Measurements from ENCODE around the gene GALP.
A peak's percentile ranks its signal among the peaks of the same experiment; 100 is the strongest.
"Not testable (repeated sequence)": the region's sequence is repeated elsewhere in the genome, so short reads cannot be mapped to it uniquely, and the experiment has no call there.

Gene GALP

DNA sequence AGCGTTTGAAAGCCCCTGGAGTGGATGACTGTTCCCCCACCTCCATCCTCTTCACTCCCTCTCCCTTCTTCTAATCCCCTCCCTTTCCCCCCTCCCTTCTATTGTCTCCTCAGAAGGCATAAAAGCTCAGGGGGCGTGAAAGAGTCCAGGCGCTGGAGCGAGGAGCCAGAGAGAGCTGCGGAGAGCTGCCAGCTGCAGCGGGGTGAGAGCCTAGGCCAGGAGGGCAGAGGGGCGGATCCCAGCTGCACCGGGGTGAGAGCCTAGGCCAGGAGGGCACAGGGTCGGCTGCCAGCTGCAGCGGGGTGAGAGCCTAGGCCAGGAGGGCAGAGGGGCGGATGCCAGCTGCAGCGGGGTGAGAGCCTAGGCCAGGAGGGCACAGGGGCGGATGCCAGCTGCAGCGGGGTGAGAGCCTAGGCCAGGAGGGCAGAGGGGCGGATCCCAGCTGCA is at the start of gene GALP:
Gene GALP, plus strand, starts transcription at position 148 of the 447 bp plus-strand sequence. CDS start 1,101 bp downstream, outside the sequence.
- not testable (repeated sequence) for DNase-seq (ENCODE audit: low read depth in 1 of 2, low spot score in 1 of 2)

DNA sequence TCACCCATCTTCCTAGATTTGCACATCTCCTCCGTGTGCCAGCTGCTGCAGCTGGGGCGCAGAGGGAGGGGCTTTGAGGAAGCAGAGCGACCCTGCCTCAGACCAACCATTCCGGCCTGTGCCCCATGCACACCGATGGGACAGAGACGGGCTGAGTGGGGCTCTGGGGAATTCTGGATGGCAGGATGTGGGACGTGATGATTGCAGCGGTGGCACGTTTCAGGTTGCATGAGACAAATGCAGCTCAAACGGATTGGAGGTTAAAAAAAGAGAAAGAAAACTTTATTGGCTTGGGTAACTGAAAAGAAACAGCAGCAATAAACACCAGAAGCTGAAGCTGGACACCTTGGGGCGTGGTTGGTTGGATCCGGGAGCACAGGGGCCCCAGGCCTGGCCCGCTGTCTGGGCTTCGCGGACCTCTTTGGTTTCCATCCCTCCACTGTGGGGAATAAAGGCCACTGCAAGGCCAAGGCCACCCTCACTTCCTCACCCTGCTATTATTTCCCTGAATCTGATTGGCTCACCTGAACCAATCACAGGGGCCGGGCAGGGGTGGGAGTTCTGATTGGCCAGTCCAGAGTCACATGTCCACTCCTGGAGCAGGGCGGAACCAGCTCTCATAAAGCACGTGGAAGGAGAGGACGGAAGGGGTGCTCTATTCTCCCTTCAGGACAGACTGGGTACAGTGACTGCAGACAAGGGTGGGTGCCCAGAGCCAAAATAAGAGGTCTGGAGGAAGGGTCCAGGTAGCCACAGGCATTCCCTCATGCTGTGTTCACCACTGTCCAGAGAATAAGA is 48.6 kb upstream of the GALP start:
- no peak for DNase-seq (ENCODE audit: low read depth in 1 of 2, low spot score in 1 of 2)

DNA sequence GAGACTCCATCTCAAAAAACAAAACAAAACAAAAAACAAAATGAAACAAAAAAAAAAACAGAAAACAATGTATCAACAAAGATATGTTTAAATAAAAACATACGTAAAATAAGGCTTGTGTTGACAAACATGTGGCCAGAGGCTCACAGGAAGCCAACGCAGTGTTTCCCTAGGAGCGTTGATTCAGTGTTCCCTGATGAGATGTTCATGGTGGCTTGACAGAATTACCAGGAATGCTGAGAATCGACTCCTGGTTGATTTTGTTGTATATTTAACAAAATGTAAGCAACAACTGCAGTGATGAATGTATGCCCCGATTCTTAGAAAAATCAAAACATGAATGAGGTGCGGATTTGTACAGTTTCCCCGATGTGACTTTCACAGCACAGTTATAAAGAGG is 45.8 kb upstream of the GALP start:
- DNase-seq (ENCODE audit: low read depth in 1 of 2, low spot score in 1 of 2) = no peak

DNA sequence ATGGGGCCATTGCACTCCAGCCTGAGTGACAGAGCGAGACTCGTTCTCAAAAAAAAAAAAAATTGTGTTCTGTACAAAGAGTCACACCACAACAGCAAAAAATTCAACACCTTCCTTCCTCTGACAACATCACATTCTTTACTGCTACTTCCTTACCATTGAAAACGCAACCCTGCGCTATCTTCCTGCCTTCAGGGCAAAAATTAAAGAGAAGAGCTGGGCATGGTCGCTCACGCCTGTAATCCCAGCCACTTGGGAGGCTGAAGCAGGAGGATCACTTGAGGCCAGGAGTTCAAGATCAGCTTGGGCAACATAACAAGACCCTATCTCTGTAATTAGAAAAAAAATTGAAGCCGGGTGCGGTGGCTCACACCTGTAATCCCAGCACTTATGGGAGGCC is 44.2 kb upstream of the GALP start:
- no peak for DNase-seq (ENCODE audit: low read depth in 1 of 2, low spot score in 1 of 2)

DNA sequence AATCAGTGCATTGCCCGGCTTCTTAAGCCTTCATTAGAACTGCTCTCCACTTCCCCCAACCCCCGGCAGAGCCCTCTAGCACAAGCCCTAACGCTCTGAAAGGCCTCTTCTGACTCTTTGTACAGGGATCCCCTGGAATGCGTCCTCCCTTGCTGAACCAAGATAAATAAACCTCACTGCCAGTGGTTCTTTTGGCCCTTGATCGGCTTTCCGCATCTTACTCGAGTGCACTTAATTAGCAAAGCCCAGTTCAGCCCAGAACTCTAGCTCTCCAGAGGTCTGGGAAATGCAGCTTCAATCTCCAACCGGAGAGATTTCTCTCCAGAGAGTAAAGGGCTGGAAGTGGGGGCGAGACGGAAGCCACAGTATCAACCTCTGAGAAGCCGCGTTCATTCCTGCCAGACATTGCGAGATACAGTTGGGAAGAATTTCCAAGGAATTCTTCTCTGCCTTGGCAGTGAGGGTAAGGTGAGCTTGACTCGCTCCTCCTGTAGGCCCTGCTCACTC is 43.4 kb upstream of the GALP start:
- no peak for DNase-seq (ENCODE audit: low read depth in 1 of 2, low spot score in 1 of 2)

DNA sequence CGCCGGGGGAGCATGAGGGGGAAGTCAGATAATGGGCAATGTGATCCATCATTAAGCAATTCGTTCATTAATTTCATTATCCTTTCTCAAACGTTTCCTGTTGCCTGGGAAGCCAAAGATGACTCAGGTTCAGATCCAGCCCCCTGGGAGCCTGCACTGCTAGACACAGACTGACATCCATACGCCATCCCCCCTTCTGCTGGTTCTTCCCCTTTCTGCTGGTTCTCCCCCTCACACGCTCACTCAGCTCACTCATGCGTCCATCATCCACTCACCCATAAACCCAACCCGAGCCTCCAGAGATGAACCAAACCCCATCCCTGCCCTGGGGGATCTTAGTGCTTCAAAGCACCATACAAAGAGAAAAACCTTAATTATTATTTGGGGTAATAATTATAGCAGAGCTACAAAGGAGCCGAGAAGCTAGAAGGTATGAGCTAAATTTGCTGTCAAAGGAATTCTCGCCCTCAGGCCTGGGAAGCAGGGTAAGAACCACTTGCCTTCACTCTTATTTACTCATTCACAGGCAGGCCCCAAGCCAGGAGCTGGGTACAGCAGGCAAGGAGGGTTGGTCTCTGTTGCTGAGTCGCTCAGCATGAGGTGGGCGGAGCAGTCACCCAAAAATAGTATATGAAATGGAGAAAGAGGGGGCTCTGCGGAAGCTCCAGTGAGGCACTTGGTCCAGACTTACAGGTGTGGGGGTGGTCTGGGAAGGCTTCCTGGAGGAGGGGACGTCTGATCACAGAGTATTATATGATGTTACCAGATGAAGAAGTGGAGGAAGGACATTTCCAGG is 41.8 kb upstream of the GALP start:
- no peak for DNase-seq (ENCODE audit: low read depth in 1 of 2, low spot score in 1 of 2)

DNA sequence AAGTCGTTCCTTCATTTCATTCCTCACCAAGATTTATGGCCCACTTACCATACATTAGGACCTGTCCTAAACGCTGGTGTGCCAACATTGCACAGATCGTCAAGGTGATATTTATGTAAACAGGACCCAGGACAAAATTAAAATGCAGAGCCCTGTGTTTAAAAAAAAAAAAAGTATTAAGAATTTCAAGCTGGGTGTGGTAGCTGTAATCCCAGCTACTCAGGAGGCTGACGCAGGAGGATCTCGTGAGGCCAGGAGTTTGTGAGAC is 41.2 kb upstream of the GALP start:
- no peak for DNase-seq (ENCODE audit: low read depth in 1 of 2, low spot score in 1 of 2)

DNA sequence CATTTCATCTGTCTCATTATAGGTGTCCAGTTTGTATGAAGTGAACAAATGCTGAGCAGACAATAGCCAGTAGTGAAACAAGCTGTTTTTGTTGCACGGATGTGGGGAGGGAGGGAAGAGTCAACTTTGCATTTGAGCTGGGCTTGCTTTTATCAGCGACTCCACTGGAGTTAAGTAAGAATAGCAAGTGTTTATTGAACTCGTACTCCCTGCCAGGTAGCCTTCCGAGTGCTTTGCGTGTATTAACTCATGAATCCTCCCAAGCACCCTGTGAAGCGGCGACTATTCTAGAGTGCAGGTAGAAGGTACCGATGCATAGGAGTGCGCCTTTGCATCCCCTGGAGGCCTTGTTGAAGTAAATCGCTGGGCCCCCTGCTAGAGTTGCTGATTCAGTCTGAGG is 39.4 kb upstream of the GALP start:
- DNase-seq (ENCODE audit: low read depth in 1 of 2, low spot score in 1 of 2) = no peak

DNA sequence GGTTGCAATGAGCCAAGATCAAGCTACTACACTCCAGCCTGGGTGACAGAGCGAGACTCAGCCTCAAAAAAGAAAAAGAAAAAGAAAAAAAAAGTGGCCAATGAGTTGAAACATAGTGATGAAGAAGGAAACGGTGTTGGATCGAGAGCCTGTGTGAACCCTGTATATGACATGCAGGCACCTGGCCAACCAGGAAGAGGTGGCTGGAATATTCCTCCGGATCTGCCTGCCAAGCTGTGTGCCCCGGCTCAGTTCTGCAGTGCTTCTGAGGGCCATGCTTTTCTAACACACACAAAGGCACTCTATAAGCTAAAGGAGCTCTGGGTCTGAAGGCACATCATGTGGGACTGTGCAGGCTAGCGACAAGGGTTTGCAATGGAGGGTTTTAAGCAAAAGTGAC is 38.4 kb upstream of the GALP start:
- no peak for DNase-seq (ENCODE audit: low read depth in 1 of 2, low spot score in 1 of 2)

DNA sequence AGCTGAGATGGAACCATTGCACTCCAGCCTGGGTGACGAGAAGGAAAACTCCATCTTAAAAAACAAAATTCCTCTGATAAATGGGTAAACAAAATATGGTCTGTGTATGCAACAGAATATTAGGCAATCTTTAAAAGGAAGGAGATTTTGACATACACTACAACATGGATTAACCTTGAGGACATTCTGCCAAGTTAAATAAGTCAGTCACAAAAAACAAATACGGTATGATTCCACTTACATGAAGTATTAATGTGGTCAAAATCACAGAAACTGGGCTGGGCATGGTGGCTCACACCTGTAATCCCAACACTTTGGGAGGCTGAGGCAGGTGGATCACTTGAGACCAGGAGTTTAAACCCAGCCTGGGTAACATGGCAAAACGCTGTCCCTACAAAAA is 37.7 kb upstream of the GALP start:
- DNase-seq (ENCODE audit: low read depth in 1 of 2, low spot score in 1 of 2) = no peak

DNA sequence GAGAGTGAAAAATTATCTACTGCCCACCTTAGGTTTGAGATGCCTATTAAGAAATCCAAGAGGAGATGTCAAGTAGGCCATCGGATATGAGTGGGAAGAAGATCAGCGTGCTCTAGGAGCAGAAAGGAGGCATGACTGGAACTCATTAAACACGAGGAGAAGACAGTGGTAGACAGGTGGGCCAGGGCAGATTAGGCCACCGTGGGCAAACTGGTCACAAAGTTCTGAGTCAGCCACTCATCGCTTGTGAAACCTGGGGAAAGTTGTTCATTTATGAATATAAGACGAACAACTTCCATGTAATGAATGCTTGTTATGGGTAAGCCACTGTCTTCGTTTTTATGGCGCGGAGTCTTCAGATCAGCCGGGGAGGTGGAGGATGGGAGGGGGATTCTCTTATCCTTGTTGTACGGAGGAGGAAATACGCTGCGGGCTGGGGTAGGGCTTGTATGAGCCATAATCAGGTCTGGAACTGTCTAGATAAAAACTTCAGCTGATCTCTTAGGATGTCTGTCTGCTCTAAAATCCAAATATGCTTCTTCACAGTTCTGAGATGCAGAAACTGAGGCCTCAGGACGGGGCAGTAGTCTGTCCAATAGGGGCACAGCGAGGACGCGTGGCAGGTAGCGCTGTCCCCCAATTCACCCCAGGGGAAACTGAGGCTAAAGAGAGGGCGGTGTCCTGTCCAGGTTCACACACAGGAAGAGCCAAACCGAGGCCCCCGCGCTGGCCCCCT is 35.8 kb upstream of the GALP start:
- DNase-seq (ENCODE audit: low read depth in 1 of 2, low spot score in 1 of 2) = no peak

DNA sequence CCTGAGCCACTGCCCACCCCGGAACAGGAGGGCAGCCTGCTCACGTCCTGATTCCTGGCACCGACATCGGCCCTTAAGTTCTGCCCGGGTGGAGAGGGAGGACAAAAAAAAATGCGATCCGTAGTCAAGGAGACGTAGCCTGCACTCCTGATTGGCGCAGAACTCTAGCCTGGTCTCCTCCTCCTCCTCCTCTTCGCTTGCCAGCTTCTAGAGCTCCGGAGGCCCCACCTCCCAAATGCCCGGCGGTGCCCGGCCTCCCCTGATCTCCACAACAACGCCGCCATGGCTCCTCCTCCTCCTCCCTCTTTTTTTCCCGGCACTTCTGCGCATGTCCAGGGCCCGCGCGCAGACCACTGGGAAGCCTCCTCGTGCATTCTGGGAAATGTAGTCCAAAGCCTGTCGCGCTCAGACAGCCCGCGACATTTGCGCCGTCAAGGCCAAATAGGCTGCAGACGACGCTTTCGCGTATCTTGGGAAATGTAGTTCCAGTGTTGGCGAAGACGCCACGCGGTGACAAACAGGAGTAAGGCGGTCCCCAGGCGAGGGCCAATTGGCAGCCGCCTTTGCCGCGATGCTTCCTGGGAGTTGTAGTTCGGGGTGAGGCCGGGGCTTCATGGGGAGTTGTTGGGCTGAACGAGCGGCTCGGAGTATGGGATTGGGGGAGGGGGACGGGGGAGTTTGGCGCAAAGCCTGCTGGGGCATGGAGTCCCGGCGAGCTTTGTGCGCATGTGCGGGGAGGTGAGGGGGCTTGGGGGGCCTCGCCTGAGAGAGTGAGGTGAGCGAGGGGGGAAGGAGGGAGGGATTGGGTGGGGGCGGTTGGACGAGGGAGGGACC is 35.0 kb upstream of the GALP start, which contains the start of gene ZNF444:
Gene ZNF444, plus strand, starts transcription at position 705 of the 834 bp plus-strand sequence. CDS start 5,625 bp downstream, outside the sequence.
- peak; percentile 98 to 99 for DNase-seq (ENCODE audit: low read depth in 1 of 2, low spot score in 1 of 2)

DNA sequence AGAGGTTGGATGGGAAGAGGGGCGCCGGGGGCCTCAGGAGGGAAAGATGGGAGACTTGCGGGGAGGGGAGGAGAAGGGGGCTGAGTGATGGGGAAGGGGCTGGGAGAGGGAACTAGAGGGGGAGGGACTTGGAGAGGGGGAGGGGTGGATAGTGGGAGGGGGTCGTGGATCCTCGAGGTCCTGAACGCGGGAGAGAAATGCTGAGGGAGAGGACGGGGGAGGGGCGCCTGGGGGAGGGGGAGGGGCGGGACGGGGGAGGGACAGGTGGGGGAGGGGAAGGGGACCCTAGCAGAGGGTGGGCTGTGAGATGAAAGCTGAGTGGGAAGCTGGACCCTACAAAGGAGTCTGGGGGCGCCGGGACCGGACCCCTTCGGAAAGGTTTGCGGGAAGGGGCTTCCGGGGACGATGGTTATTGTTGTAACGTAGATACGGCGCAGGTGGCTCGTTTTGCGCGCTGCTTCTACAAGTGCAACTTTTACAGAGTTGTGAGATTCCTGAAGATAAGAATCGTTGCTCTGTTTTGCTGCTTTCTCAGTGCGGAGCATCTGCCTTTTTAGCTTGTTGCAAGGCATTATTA is 34.3 kb upstream of the GALP start:
- no peak for DNase-seq (ENCODE audit: low read depth in 1 of 2, low spot score in 1 of 2)

DNA sequence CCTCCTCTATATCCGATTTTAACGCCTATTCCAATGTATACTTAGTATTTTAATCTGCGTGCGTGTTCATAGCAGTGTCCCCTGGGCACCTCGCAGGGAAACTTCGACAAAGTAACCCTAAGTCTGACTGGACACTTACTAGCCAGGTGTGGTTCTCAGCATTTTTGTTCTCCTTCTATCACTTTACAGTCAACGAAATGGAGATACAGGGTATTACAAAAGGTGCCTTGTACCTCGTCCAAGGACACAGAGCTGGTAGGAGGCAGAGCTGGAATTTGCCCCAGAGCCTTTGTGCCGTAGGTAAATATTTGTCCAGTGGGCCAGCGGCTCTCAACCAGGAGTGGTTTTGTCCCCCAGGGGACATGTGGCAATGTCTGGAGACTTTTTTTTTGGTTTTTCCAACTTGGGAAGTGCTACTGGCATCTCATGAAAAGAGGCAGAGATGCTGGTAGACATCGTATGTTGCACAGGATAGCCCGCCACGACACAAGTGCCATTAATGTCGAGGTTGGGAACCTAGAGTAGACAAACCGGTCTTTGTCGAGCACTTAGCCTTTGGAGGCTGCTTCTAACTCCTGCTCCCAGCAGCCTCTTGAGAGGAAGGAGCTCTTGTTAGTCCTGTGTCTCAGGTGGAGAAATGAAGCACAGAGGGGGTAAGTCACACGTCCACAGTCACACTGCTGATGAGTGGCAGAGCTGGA is 33.6 kb upstream of the GALP start:
- no peak for DNase-seq (ENCODE audit: low read depth in 1 of 2, low spot score in 1 of 2)

DNA sequence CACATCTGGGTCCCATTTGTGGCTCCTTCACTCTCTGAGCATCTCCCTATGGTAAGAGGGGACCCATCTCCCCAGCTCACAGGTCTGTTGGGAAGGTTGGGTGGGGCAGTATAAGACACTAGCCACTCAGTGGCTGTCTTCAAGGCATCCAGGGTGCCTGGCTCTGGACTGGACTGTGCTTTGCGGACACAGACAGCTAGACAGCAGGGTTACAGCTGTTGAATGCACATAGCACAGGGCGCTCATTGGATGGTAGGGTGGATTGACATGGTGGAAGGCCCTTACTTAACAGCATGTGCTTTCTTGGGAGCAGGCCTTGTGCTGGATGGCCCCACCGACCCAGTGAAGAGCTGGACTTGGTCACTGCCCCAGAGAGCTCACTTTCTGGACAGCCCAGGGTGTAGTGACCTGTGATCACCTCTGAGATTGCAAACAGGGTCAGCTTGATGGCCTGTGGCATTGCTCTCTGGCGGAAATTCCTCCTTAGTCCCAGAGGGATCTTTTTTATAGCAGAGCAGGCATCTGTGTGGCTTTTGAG is 32.8 kb upstream of the GALP start:
- DNase-seq (ENCODE audit: low read depth in 1 of 2, low spot score in 1 of 2) = no peak

DNA sequence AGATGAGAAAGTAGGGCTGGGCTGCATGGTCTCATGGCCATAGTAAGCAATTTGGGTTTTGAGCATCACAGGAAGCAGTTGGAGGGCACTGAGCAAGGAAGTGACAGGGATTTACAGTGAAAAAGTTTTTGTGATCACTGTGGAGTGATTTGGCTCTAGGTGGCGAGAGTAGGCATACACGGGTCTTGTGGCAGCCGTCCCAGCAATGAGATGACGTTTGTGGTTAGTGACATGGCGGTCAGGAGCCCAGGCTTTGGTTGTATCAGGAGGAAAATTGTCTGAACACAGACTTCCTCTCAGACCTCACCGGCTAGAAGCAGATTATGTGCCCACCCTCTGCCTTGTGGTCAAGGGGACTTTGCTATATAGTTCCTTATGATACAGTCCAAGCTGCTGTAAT is 31.4 kb upstream of the GALP start:
- DNase-seq (ENCODE audit: low read depth in 1 of 2, low spot score in 1 of 2) = no peak

DNA sequence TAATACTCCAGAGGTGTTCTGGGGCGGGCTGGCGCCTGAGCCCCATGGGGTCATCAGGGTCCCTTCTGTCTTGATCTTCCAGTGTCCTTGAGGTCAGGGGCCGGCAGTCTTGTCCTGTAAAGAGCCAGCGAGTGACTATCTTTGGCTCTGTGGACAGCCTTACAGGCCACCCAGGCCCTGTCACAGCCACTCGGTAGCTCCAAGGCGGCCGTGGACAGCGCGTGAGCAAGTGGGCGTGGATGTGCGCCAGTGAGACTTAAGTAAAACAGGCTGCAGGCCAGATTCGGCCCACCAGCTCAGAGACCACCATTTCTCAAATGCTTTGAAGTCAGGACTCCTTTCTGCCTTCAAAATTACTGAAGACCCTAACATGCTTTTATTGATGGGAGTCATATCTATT is 31.0 kb upstream of the GALP start:
- DNase-seq (ENCODE audit: low read depth in 1 of 2, low spot score in 1 of 2) = no peak

DNA sequence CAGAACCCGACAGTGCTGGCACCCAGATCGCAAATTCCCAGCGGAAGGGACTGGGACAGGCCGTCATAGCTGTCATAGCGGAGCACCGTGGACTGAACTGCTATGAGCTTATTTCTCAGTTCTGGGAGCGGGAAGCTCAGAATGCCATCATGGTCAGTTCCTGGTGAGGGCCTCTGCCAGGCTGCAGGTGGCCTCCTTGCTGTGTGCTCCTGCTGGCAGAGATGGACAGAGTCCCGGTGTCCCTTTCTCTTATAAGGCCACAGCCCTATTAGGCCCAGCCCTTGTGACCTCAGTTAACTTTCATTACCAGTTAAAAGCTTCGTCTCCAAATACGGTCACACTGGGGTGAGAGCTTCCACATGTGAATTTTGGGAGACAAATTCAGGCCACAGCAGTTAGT is 30.1 kb upstream of the GALP start:
- DNase-seq (ENCODE audit: low read depth in 1 of 2, low spot score in 1 of 2) = no peak

DNA sequence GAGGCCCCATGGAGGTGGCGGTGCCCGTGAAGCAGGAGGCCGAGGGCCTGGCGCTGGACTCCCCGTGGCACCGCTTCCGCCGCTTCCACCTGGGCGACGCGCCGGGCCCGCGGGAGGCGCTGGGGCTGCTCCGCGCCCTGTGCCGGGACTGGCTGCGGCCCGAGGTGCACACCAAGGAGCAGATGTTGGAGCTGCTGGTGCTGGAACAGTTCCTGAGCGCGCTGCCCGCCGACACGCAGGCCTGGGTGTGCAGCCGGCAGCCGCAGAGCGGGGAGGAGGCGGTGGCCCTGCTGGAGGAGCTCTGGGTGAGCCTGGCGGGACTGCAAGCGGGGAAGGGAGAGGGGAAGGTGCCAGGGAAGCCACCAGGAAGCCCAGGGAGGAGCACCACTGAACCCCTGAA is 28.9 kb upstream of the GALP start:
- no peak for DNase-seq (ENCODE audit: low read depth in 1 of 2, low spot score in 1 of 2)

DNA sequence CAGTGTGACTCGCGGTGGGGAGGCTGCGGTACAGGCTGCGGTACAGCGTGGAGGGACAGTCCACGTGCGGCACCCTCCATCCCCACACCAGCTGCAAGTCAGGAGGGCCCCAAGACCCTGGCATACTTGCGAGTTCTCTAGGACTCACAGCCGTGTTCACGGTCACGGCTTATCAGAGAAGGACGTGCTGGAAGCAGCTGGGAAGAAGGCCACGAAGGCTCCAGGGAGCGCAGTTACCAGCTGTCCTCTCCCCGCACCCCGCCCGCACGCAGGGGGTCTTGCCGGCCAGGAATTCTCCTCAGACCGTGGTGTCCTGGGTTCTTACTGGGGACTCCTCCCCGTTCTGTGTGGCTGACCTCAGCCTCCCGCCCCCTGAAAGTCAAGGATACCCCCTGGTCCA is 28.5 kb upstream of the GALP start:
- DNase-seq (ENCODE audit: low read depth in 1 of 2, low spot score in 1 of 2) = no peak

All from activated T-helper 1 cell treated with anti-CD3 and anti-CD28 coated beads, Interleukin-2, amount 50 U/mL, for 16 hours (primary cell).